Neural cell (in vitro differentiated cells): ENCODE measurements around the gene MTIF2. TPM values are rescaled to one million over a fixed set of nuclear protein-coding genes. Genes with fewer than 3 reads are reported as not detected.

Experiments used
- H2AFZ ChIP-seq: fragments of 200-600, 300-800 bp; sonication (generic), shearing (Covaris generic); 2 replicates; pipeline ENCODE4 v1.6.0; 2014; ENCODE audit warnings: low read depth, mild to moderate bottlenecking, antibody characterized with exemption, low read length, moderate library complexity
- H3F3A ChIP-seq: fragments of 200-600 bp; shearing (Covaris generic); 2 replicates; pipeline ENCODE4 v1.6.1; 2016; ENCODE audit warnings: mild to moderate bottlenecking, moderate library complexity, mixed read lengths, antibody characterized with exemption, low read length; ENCODE audit not compliant: insufficient read depth, poor library complexity, severe bottlenecking
- H3K27ac ChIP-seq: fragments of 200-600, 300-800 bp; sonication (generic), shearing (Covaris generic); 2 replicates; pipeline ENCODE4 v1.5.1; 2014; ENCODE audit warnings: mild to moderate bottlenecking, low read length, moderate library complexity
- H3K27me3 ChIP-seq: fragments of 300-800, 200-600 bp; sonication (generic), shearing (Covaris generic); 2 replicates; pipeline ENCODE4 v1.6.0; 2014; ENCODE audit warnings: mild to moderate bottlenecking, low read depth, low read length, moderate library complexity; ENCODE audit not compliant: insufficient read depth
- H3K36me3 ChIP-seq: fragments of 300-800, 200-600 bp; sonication (generic), shearing (Covaris generic); 2 replicates; pipeline ENCODE4 v1.5.1; 2014; ENCODE audit warnings: mild to moderate bottlenecking, antibody characterized with exemption, low read length, moderate library complexity; ENCODE audit not compliant: insufficient read depth
- H3K4me2 ChIP-seq: fragments of 300-800, 200-600 bp; sonication (generic), shearing (Covaris generic); 2 replicates; pipeline ENCODE4 v1.6.0; 2014; ENCODE audit warnings: mild to moderate bottlenecking, low read length
- H3K4me3 ChIP-seq: fragments of 300-800, 200-600 bp; sonication (generic), shearing (Covaris generic); 2 replicates; pipeline ENCODE4 v1.5.1; 2014; ENCODE audit warnings: mild to moderate bottlenecking, low read length, moderate library complexity
- H3K79me2 ChIP-seq: fragments of 200-600 bp; shearing (Covaris generic); replicated peaks from 2 replicates; pipeline ENCODE4 v1.6.0; 2014; ENCODE audit warnings: mild to moderate bottlenecking, low read length, moderate library complexity; ENCODE audit not compliant: insufficient read depth
- H3K9ac ChIP-seq: fragments of 300-800, 200-600 bp; sonication (generic), shearing (Covaris generic); 2 replicates; pipeline ENCODE4 v1.6.1; 2016; ENCODE audit warnings: mild to moderate bottlenecking, low read length, mixed read lengths
- H3K9me2 ChIP-seq: fragments of 200-600 bp; shearing (Covaris generic); 2 replicates; pipeline ENCODE4 v1.6.1; 2016; ENCODE audit warnings: mild to moderate bottlenecking, low read length, mixed read lengths; ENCODE audit not compliant: insufficient read depth
- H3K9me3 ChIP-seq: fragments of 200-600, 300-800 bp; sonication (generic), shearing (Covaris generic); 2 replicates; pipeline ENCODE4 v1.6.1; 2016; ENCODE audit warnings: mild to moderate bottlenecking, mixed run types, low read length, moderate library complexity, mixed read lengths
- H4K20me1 ChIP-seq: fragments of 200-600 bp; shearing (Covaris generic); 2 replicates; pipeline ENCODE4 v1.6.1; 2016; ENCODE audit warnings: mild to moderate bottlenecking, mixed run types; ENCODE audit not compliant: insufficient read depth
- CTCF ChIP-seq: fragments of 450-650 bp; IDR thresholded peaks from 2 replicates; pipeline ENCODE4 v1.5.1; 2014; ENCODE audit warnings: antibody characterized with exemption, mild to moderate bottlenecking, moderate library complexity; ENCODE audit not compliant: poor library complexity, severe bottlenecking
- EP300 ChIP-seq: fragments of 450-650 bp; conservative IDR thresholded peaks from 2 replicates; pipeline ENCODE4 v1.6.1; 2014; ENCODE audit warnings: antibody characterized with exemption, mild to moderate bottlenecking, moderate library complexity; ENCODE audit not compliant: poor library complexity, severe bottlenecking
- EZH2 ChIP-seq: fragments of 200-600, 300-800 bp; shearing (Covaris generic), sonication (generic); IDR thresholded peaks from 2 replicates; pipeline ENCODE4 v1.6.1; 2014; ENCODE audit warnings: antibody characterized with exemption, low read length, borderline replicate concordance, mild to moderate bottlenecking; ENCODE audit not compliant: insufficient read depth, poor library complexity, severe bottlenecking
- MXI1 ChIP-seq: fragments of 450-650 bp; conservative IDR thresholded peaks from 2 replicates; pipeline ENCODE4 v1.6.1; 2014; ENCODE audit warnings: antibody characterized with exemption, mild to moderate bottlenecking; ENCODE audit not compliant: poor library complexity, severe bottlenecking
- POLR2AphosphoS5 ChIP-seq: IDR thresholded peaks from 2 replicates; pipeline ENCODE4 v1.6.1; 2012
- RAD21 ChIP-seq: fragments of 450-650 bp; conservative IDR thresholded peaks from 2 replicates; pipeline ENCODE4 v1.6.1; 2014; ENCODE audit warnings: antibody characterized with exemption, mild to moderate bottlenecking, moderate library complexity
- REST ChIP-seq: IDR thresholded peaks from 2 replicates; pipeline ENCODE4 v1.6.1; 2012; ENCODE audit warnings: borderline replicate concordance
- SMC3 ChIP-seq: fragments of 450-650 bp; conservative IDR thresholded peaks from 2 replicates; pipeline ENCODE4 v1.6.1; 2014; ENCODE audit warnings: antibody characterized with exemption, mild to moderate bottlenecking, moderate library complexity; ENCODE audit not compliant: poor library complexity
- TAF1 ChIP-seq: IDR thresholded peaks from 2 replicates; pipeline ENCODE4 v1.6.1; 2012; ENCODE audit warnings: low read depth
- polyA minus RNA-seq: library from RNA; depleted of rRNA, polyadenylated mRNA; stranded (reverse); fragments of >200 nt; gene quantifications from 2 replicates; pipeline ENCODE4 v1.2.3, GENCODE V29; 2014
- polyA plus RNA-seq: library from polyadenylated mRNA; depleted of rRNA; stranded (reverse); fragments of >200 nt; gene quantifications from 2 replicates; pipeline ENCODE4 v1.2.3, GENCODE V29; 2014

MTIF2 gene
- polyA plus RNA-seq (15.1 and 18.5 TPM in 2 replicates), polyA minus RNA-seq (18.3 and 20.5 TPM in 2 replicates)

DNA sequence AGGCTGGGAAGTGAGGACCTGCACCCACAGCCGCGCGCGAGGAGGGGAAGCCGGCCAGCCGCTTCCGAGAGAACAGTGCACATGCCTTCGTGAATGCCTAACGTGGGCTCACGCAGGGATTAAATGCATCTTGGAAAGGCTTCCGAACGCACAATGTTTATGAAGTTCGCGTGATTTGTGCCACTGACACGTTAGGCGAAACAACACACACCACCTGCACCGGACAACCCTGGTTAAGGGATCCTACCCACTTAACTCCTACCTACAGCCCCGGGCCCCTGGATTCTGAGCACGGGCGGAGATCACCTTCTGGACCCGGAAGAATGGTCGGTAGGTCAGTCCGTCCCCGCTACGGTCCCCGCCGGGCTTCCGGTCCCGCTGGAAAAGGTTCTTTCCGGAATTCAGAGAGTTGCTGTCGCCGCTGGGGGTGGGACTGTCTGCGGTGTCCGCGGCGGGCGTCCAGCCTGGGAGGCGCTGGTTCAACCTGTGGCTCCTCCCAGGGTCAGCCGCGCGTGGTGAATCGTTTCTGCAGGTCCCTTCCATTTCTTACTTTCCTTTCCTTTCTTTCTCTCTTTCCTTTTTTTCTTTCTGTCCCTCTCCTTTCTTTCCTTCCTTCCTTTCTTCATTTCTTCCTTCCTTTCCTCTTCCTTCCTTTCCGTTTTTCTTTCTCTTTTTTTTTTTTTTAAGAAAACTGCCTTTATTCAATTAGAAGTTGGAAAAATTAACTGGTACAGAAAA lies at the start of gene MTIF2:
Gene MTIF2 (minus strand): TSS at position 325 of the 738 bp plus-strand sequence. CDS start 5,373 bp downstream, outside the sequence.
- no peaks in the 10 kb centered on the region for H3K27me3 ChIP-seq
- H3K36me3 ChIP-seq: no peaks in the 10 kb centered on the region
- H3K9ac ChIP-seq: peak within 1 kb of the TSS; percentile 70
- H4K20me1 ChIP-seq: no peaks in the 10 kb centered on the region
- peak within 1 kb of the TSS; percentile 66 for H2AFZ ChIP-seq
- peak within 1 kb of the TSS; percentile 61 for H3K27ac ChIP-seq
- H3K9me2 ChIP-seq: no peaks in the 10 kb centered on the region
- H3F3A ChIP-seq: no peaks in the 10 kb centered on the region
- peak; percentile 78 for TF ChIP-seq POLR2AphosphoS5
- TF ChIP-seq EZH2: no peak
- peak; percentile 37 for TF ChIP-seq RAD21
- no peak for TF ChIP-seq EP300
- peak; percentile 55 for TF ChIP-seq SMC3
- peak; percentile 94 for TF ChIP-seq MXI1
- peak; percentile 34 for TF ChIP-seq REST
- peak; percentile 89 for TF ChIP-seq TAF1
- TF ChIP-seq CTCF: no peak
- no peaks in the 10 kb centered on the region for H3K79me2 ChIP-seq
- no peaks in the 10 kb centered on the region for H3K9me3 ChIP-seq
- H3K4me2 ChIP-seq: peak within 1 kb of the TSS; percentile 88
- H3K4me3 ChIP-seq: peak within 1 kb of the TSS; percentile 74

GRCh38 chr2:55314985-55315384 lies 46.0 kb upstream of the MTIF2 start:
- Histone ChIP-seq H3K79me2 (no peaks in the 10 kb centered on the region), H3K4me2 (no peak overlapping the region), H3K27ac (no peak overlapping the region), H4K20me1 (no peaks in the 10 kb centered on the region), H3K27me3 (no peaks in the 10 kb centered on the region), H2AFZ (no peak overlapping the region), H3K9me3 (no peaks in the 10 kb centered on the region), H3F3A (no peaks in the 10 kb centered on the region), H3K4me3 (no peak overlapping the region), H3K9ac (no peak overlapping the region), H3K9me2 (no peaks in the 10 kb centered on the region), H3K36me3 (peaks cover 15% of the 10 kb centered on the region)
- TF ChIP-seq POLR2AphosphoS5 (no peak), CTCF (no peak), MXI1 (no peak), REST (no peak), SMC3 (no peak), RAD21 (no peak), EZH2 (no peak), TAF1 (no peak), EP300 (no peak)
